ENCODE results near the gene NDUFAF2. TPM values are rescaled to one million over a fixed set of nuclear protein-coding genes. Genes with fewer than 3 reads are reported as not detected.
A peak's percentile ranks its signal among the peaks of the same experiment; 100 is the strongest.

The NDUFAF2 gene
- total RNA-seq, 5 donors from 2014 or later (not counting 1 experiment from before 2014, with no cell fraction given) = 10.8 to 18.4 (median 18.0) TPM

- ChIA-PET POLR2A (no interaction called here), CTCF (no interaction called here)
- peaks cover 0 to 5% (median 0%) of the 10 kb centered on the region in 3 donors for H3K9me3 Mint-ChIP-seq
- Histone ChIP-seq H3K27ac (ENCODE audit: low read length) (no peak overlapping the region), H3K27me3 (replicated peaks in 1 of 2; ENCODE audit: control insufficient read depth in 2 of 2, extremely low read depth in 1 of 2, insufficient read depth in 2 of 2, low read length in 1 of 2) (no peaks in the 10 kb centered on the region), H3K9me3 (no peaks in the 10 kb centered on the region), H3K36me3 (ENCODE audit: control insufficient read depth in 2 of 2, extremely low read depth in 1 of 2, insufficient read depth in 1 of 2, low read length in 1 of 2) (peaks cover 0 to 12% of the 10 kb centered on the region in 2 donors), H3K4me3 (ENCODE audit: control insufficient read depth in 1 of 2, extremely low read depth in 1 of 2, low read length in 1 of 2) (no peak overlapping the region), H3K4me1 (ENCODE audit: control insufficient read depth in 1 of 2, extremely low read depth in 1 of 2, insufficient read depth in 2 of 2, low read length in 2 of 2) (peaks cover 11 to 13% of the 10 kb centered on the region in 2 experiments)
- H3K4me3 Mint-ChIP-seq = peak overlapping the region in 1 of 3 donors; percentile 4
- DNase-seq (no peak), ATAC-seq (replicated peaks in 1 of 4) (no peak)
- WGBS (ENCODE audit: insufficient coverage) = 86% methylated on average over 2 of the region's 4 CpGs
- peaks cover 50% of the 10 kb centered on the region for H3K36me3 Mint-ChIP-seq
- no peaks in the 10 kb centered on the region for H3K27me3 Mint-ChIP-seq
- no peak overlapping the region for H3K27ac Mint-ChIP-seq
- H3K4me1 Mint-ChIP-seq = peaks cover 28 to 50% (median 42%) of the 10 kb centered on the region in 3 donors
Observed at GRCh38 chr5:61159836-61160235, 214.8 kb downstream of the NDUFAF2 start.

- Histone ChIP-seq H3K4me1 (ENCODE audit: control insufficient read depth in 1 of 2, extremely low read depth in 1 of 2, insufficient read depth in 2 of 2, low read length in 2 of 2) (peaks cover 11 to 13% of the 10 kb centered on the region in 2 experiments), H3K36me3 (ENCODE audit: control insufficient read depth in 2 of 2, extremely low read depth in 1 of 2, insufficient read depth in 1 of 2, low read length in 1 of 2) (peaks cover 0 to 12% of the 10 kb centered on the region in 2 donors), H3K27ac (ENCODE audit: low read length) (no peak overlapping the region), H3K9me3 (no peaks in the 10 kb centered on the region), H3K27me3 (replicated peaks in 1 of 2; ENCODE audit: control insufficient read depth in 2 of 2, extremely low read depth in 1 of 2, insufficient read depth in 2 of 2, low read length in 1 of 2) (no peaks in the 10 kb centered on the region), H3K4me3 (ENCODE audit: control insufficient read depth in 1 of 2, extremely low read depth in 1 of 2, low read length in 1 of 2) (no peak overlapping the region)
- DNase-seq (no peak), ATAC-seq (replicated peaks in 1 of 4) (no peak)
- ChIA-PET POLR2A (no interaction called here), CTCF (no interaction called here)
- Mint-ChIP-seq H3K4me1 (peaks cover 28 to 50% (median 42%) of the 10 kb centered on the region in 3 donors), H3K9me3 (peaks cover 0 to 2% (median 0%) of the 10 kb centered on the region in 3 donors), H3K36me3 (peaks cover 43% of the 10 kb centered on the region), H3K27me3 (no peaks in the 10 kb centered on the region), H3K4me3 (peak overlapping the region; percentile 37 to 98 (median 49)), H3K27ac (peak overlapping the region in 1 of 2 donors; percentile 34)
- no CpG with 5 or more reads among the region's 3 CpGs for WGBS (ENCODE audit: insufficient coverage)
Observed at GRCh38 chr5:61160497-61160896, 215.5 kb downstream of the NDUFAF2 start.

DNA sequence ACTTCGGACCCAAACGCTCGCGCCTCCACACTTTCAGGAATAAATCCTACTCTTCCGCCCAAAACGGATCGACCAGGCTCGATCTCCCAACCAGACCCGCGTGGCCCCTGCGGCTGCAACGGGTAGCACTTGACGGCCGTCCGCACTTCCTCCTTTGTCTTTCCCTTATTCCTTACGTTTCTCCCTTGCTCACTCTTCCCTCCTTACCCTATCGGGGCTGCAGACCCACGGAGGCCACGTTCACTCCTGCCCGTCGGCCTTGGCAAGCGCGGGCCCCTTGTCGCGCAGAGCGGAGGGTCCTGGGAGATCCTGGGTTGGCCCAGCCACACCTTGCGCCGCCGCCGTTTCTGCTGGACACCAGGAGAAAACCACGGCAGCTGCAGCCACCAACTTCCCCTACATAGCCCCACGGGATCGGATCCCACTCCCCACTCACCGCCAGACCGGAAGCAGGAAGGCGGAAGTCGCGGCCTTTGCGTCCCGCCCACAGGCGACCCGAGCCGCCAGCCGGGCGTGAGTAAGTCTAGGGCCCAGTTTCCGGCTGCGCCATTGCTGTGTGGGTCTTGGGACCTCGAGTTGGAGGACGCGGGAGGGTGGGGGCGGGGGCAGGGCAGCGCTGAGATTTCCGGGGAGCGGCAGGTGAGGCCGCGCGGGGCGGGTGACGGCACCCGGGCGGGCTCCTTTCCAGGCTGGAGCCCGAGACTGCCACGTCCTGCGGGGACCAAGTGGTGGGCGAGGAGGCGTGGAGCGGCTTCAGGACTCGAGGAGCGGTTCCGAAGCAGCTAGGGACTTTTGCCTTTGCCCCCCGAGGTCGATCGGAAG, 217.2 kb downstream of the NDUFAF2 start, which contains the start of gene SMIM15:
TSS of gene SMIM15 (minus strand) at position 459 of the 822 bp plus-strand sequence. CDS start 2,297 bp downstream, outside the sequence.
- H3K4me1 Mint-ChIP-seq = peaks cover 28 to 50% (median 42%) of the 10 kb centered on the region in 3 donors
- H3K4me3 ChIP-seq (ENCODE audit: control insufficient read depth in 1 of 2, extremely low read depth in 1 of 2, low read length in 1 of 2) = peak within 1 kb of the TSS; percentile 80 to 96
- no peaks in the 10 kb centered on the region for H3K27me3 Mint-ChIP-seq
- H3K4me1 ChIP-seq (ENCODE audit: control insufficient read depth in 1 of 2, extremely low read depth in 1 of 2, insufficient read depth in 2 of 2, low read length in 2 of 2) = peaks cover 11 to 13% of the 10 kb centered on the region in 2 experiments
- DNase-seq (peak; percentile 50 to 82 (median 68)), ATAC-seq (replicated peaks in 1 of 4) (peak; percentile 92 to 95 (median 93))
- peaks cover 0 to 12% of the 10 kb centered on the region in 2 donors for H3K36me3 ChIP-seq (ENCODE audit: control insufficient read depth in 2 of 2, extremely low read depth in 1 of 2, insufficient read depth in 1 of 2, low read length in 1 of 2)
- 2% methylated on average over 69 of the region's 73 CpGs for WGBS (ENCODE audit: insufficient coverage)
- H3K27ac Mint-ChIP-seq = peak within 1 kb of the TSS; percentile 92 to 98
- no peaks in the 10 kb centered on the region for H3K27me3 ChIP-seq (replicated peaks in 1 of 2; ENCODE audit: control insufficient read depth in 2 of 2, extremely low read depth in 1 of 2, insufficient read depth in 2 of 2, low read length in 1 of 2)
- ChIA-PET POLR2A (no interaction called here), CTCF (no interaction called here)
- peak within 1 kb of the TSS; percentile 79 for H3K27ac ChIP-seq (ENCODE audit: low read length)
- H3K9me3 ChIP-seq = no peaks in the 10 kb centered on the region
- peaks cover 36% of the 10 kb centered on the region for H3K36me3 Mint-ChIP-seq
- no peaks in the 10 kb centered on the region for H3K9me3 Mint-ChIP-seq
- peak within 1 kb of the TSS; percentile 98 to 99 (median 98) for H3K4me3 Mint-ChIP-seq

DNA sequence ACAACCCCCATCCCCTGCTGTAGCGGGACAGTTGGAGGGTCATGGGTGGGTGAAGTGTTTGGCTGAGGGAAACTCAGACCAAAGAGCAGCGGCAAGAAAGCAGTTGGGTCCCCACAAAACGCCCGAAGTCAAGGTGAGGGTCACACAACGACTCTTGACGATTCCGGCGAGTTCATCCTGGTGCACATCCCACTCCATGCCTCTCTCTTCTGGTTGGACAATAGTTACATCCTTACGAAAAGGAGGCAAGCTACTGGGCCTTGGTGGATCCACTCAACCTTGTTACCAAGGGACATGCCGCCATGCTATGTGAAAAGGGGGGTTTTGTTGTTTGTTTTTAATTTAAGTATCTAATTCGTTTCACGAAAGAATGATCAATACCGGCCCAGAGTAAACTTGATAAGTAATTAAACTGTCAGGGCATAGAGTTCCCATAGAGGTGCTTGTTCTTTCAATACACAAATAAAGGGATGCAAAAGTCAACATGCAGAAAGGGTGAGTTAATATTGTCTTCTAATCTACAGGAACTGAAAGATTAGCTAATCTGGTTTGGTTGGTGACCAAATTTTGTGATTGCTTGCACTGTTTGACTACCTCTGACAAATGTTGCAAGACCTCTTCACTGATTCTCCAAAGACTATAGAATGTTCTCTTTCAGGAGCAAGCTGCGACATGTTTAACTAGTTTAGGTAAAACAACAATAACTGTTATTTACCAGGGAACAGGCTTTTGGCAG, 218.0 kb downstream of the NDUFAF2 start:
- Histone ChIP-seq H3K4me3 (ENCODE audit: control insufficient read depth in 1 of 2, extremely low read depth in 1 of 2, low read length in 1 of 2) (peak overlapping the region; percentile 80 to 96), H3K9me3 (no peaks in the 10 kb centered on the region), H3K4me1 (ENCODE audit: control insufficient read depth in 1 of 2, extremely low read depth in 1 of 2, insufficient read depth in 2 of 2, low read length in 2 of 2) (peaks cover 11 to 13% of the 10 kb centered on the region in 2 experiments), H3K27me3 (replicated peaks in 1 of 2; ENCODE audit: control insufficient read depth in 2 of 2, extremely low read depth in 1 of 2, insufficient read depth in 2 of 2, low read length in 1 of 2) (no peaks in the 10 kb centered on the region), H3K36me3 (ENCODE audit: control insufficient read depth in 2 of 2, extremely low read depth in 1 of 2, insufficient read depth in 1 of 2, low read length in 1 of 2) (peaks cover 0 to 12% of the 10 kb centered on the region in 2 donors), H3K27ac (ENCODE audit: low read length) (peak overlapping the region; percentile 79)
- WGBS (ENCODE audit: insufficient coverage) = 93% methylated on average over 2 of the region's 14 CpGs
- ChIA-PET CTCF (no interaction called here), POLR2A (interaction anchor here in 1 of 2 donors (0.6 kb wide), 1 partner anchor 166 kb away, joined by 4 read pairs; no protein-coding TSS in a partner anchor)
- DNase-seq = no peak
- Mint-ChIP-seq H3K27ac (peak overlapping the region; percentile 77 to 98), H3K4me3 (peak overlapping the region; percentile 98 to 99 (median 98)), H3K27me3 (no peaks in the 10 kb centered on the region), H3K36me3 (peaks cover 33% of the 10 kb centered on the region), H3K4me1 (peaks cover 28 to 50% (median 42%) of the 10 kb centered on the region in 3 donors), H3K9me3 (no peaks in the 10 kb centered on the region)
- ATAC-seq (replicated peaks in 1 of 4) = no peak

GRCh38 chr5:61163905-61164304, 218.9 kb downstream of the NDUFAF2 start:
- Histone ChIP-seq H3K4me1 (ENCODE audit: control insufficient read depth in 1 of 2, extremely low read depth in 1 of 2, insufficient read depth in 2 of 2, low read length in 2 of 2) (peaks cover 11 to 13% of the 10 kb centered on the region in 2 experiments), H3K36me3 (ENCODE audit: control insufficient read depth in 2 of 2, extremely low read depth in 1 of 2, insufficient read depth in 1 of 2, low read length in 1 of 2) (peaks cover 0 to 11% of the 10 kb centered on the region in 2 donors), H3K27ac (ENCODE audit: low read length) (no peak overlapping the region), H3K27me3 (replicated peaks in 1 of 2; ENCODE audit: control insufficient read depth in 2 of 2, extremely low read depth in 1 of 2, insufficient read depth in 2 of 2, low read length in 1 of 2) (no peaks in the 10 kb centered on the region), H3K9me3 (no peaks in the 10 kb centered on the region), H3K4me3 (ENCODE audit: control insufficient read depth in 1 of 2, extremely low read depth in 1 of 2, low read length in 1 of 2) (no peak overlapping the region)
- Mint-ChIP-seq H3K27me3 (no peaks in the 10 kb centered on the region), H3K27ac (peak overlapping the region in 1 of 2 donors; percentile 77), H3K9me3 (no peaks in the 10 kb centered on the region), H3K4me1 (peaks cover 28 to 47% (median 39%) of the 10 kb centered on the region in 3 donors), H3K4me3 (peak overlapping the region; percentile 98 to 99 (median 98)), H3K36me3 (peaks cover 25% of the 10 kb centered on the region)
- POLR2A ChIA-PET = interaction anchor here in 1 of 2 donors (1.0 kb wide), 1 partner anchor 18 kb away, joined by 3 read pairs; no protein-coding TSS in a partner anchor
- no peak for DNase-seq
- ATAC-seq (replicated peaks in 1 of 4) = no peak
- WGBS (ENCODE audit: insufficient coverage) = 96% methylated on average over 7 of the region's 13 CpGs
- CTCF ChIA-PET = interaction anchor here in 1 of 2 donors (1.2 kb wide), 1 partner anchor 168 kb away, joined by 3 read pairs; the partner anchor contains the start of gene ZSWIM6

- Mint-ChIP-seq H3K27me3 (no peaks in the 10 kb centered on the region), H3K9me3 (no peaks in the 10 kb centered on the region), H3K27ac (no peak overlapping the region), H3K36me3 (no peaks in the 10 kb centered on the region), H3K4me1 (peaks cover 9 to 18% (median 10%) of the 10 kb centered on the region in 3 donors), H3K4me3 (no peak overlapping the region)
- ATAC-seq (replicated peaks in 1 of 4) (no peak), DNase-seq (no peak)
- POLR2A ChIA-PET = no interaction called here
- CTCF ChIA-PET = no interaction called here
- 88% methylated on average over 1 of the region's 4 CpGs for WGBS (ENCODE audit: insufficient coverage)
- H3K36me3 ChIP-seq (ENCODE audit: control insufficient read depth in 2 of 2, extremely low read depth in 1 of 2, insufficient read depth in 1 of 2, low read length in 1 of 2) = no peaks in the 10 kb centered on the region
- no peak overlapping the region for H3K4me3 ChIP-seq (ENCODE audit: control insufficient read depth in 1 of 2, extremely low read depth in 1 of 2, low read length in 1 of 2)
- H3K27me3 ChIP-seq (replicated peaks in 1 of 2; ENCODE audit: control insufficient read depth in 2 of 2, extremely low read depth in 1 of 2, insufficient read depth in 2 of 2, low read length in 1 of 2) = no peaks in the 10 kb centered on the region
- no peak overlapping the region for H3K27ac ChIP-seq (ENCODE audit: low read length)
- H3K9me3 ChIP-seq = no peaks in the 10 kb centered on the region
- peaks cover 3 to 6% of the 10 kb centered on the region in 2 experiments for H3K4me1 ChIP-seq (ENCODE audit: control insufficient read depth in 1 of 2, extremely low read depth in 1 of 2, insufficient read depth in 2 of 2, low read length in 2 of 2)
Observed at GRCh38 chr5:61167382-61167781, 222.4 kb downstream of the NDUFAF2 start.

All from T-cell (primary cell).